ENCODE measurements around the gene SSBP3.

SSBP3 gene

DNA sequence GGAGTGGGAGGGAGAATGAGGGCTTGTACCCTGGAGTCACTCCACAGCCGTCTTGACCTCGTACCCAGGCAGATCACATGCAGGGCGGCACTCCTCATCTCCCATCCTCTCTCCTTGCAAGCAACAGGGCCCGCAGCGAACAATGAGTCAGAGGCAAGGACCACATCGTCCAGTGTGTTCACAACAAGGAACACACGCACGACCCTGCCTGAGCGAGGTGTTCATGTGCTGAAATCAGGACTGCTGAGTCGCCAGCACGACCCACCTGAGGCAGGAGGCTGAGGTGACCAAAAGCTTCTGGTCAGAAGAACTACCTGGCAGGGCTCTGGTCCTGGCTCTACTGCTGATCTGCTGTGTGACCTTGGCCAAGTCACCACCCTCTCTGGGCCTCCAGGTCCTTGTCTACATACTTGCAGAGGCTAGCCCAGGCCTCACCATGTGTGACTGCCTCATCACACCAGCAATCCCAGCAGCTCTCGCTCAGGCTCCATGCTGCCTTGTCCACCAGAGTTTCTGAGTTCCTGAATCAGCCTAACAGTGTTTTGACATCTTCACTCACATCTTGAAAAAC lies 78.0 kb downstream of the SSBP3 start:
- DNase-seq, result peak; percentile 25

DNA sequence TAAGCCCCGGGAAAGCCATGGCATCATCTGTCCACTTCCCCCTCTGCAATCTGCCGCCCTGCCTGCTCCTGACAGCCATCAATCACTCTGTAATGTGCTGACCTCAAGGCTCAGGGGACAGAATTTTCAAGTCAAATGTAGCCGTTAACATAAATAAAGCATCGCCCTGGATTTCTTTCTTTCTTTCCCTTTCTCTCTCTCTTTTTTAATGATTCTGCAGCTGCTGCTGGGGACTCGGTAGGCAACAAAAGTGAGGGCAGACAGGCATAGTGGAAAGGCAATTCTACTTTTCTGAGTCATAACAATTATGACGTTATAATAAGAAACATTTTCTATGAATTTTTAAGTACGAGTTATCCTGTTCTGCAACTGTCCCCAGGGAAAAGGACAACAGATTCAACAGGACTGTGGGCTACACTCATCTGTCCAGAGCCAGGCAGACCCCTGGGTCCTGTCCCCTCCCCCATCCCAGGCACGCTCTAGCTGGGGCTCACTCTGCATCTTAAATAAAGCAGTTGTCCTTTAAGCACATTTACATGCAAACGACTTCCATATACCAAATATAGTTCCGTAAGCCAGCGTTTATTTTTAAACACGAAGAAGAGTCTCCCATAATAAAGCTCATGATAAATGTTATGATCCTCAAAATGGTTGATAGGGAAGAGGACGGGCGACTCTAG lies 78.7 kb downstream of the SSBP3 start:
- peak; percentile 77 for DNase-seq

DNA sequence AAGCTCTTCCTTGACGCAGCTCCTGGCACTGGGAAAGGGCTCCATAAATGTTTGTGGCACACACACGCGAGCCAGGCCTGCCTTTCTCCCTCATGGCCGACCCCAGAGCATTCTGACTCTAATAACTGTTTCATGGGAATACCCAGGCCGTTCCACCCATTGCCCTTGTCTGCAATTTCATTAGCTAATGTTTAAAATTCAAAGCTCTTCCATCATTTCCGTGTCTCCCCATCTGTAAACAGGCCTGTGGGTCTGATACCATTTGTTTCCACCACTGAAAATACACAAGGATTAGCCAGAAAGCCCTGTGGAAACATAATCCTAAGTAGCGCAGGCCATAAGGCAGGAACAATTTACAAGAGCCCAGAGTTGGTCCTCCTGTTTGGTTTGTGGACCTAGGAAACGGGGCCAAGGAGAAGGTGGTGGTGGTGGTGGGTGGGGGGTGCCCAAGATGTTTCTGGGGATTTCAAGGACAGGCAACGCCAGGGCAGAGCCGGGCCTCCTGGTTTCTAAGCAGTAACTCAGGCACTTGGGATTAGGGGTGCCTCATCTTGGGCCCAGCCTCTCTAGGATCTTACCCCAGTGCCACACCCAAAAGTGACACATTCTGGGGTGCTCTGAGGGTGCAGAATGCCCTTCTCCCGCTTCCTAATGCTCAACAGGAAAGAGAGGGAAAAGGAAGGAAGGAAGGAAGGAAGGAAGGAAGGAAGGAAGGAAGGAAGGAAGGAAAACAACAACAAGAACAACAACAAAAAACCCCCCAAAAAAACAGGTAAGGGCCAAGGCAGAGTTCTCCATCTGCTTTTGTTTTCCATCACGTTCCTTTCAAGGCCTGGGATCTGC lies 79.4 kb downstream of the SSBP3 start:
- DNase-seq, result no peak

DNA sequence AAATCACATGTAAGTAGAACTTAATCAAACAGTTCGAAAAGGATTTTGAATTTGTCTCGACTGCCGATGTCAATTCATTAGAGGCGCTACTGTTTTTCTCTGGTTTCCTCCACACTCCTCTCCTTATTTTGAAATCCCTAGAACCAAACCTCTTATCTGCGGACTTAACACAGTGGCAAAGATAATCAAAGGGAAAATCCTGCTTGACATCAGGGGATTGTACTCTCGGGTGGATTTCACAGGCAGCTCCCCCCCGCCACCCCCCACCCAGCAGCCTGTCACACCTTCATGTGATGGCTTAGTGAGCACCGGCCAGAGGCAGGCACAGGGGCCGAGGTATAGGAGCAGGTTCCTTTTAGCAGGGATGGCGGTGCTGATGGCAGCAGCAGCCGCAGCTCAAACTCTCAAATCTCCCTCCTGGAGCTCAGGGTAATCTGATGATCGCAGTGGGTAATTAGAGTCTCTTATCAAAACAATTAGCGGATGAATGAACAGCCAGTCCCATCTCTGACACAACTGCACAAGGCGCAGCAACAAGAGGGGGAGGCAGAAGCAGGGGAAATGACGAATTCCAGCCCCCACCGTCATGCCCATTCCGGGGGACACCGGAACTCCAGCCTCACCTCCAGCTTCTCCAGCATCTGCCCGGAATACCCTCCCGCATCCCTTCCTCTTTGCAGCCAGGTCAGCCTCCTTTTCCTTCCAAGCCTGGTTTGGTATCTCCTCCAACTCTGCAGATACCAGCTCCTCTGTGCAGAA lies 80.3 kb downstream of the SSBP3 start:
- DNase-seq, result no peak

DNA sequence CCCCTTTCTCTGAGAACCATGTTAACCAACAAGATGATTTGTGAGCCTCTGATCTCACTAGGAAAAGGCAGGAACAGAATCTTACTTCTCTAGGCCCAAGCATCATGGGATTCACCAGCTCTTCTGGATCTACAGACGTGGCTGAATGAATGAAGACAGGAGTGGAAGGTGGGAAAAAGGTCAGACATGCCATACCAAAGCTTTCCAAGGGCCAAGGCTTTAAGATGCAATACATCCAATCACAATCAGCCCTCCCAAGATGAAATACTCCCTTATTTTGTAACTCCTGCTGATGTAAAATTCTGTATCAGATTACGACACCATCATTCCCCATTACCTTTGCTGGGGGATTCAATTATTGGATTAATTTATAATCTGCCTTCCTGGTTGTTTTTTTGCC lies 80.9 kb downstream of the SSBP3 start:
- DNase-seq, result no peak

DNA sequence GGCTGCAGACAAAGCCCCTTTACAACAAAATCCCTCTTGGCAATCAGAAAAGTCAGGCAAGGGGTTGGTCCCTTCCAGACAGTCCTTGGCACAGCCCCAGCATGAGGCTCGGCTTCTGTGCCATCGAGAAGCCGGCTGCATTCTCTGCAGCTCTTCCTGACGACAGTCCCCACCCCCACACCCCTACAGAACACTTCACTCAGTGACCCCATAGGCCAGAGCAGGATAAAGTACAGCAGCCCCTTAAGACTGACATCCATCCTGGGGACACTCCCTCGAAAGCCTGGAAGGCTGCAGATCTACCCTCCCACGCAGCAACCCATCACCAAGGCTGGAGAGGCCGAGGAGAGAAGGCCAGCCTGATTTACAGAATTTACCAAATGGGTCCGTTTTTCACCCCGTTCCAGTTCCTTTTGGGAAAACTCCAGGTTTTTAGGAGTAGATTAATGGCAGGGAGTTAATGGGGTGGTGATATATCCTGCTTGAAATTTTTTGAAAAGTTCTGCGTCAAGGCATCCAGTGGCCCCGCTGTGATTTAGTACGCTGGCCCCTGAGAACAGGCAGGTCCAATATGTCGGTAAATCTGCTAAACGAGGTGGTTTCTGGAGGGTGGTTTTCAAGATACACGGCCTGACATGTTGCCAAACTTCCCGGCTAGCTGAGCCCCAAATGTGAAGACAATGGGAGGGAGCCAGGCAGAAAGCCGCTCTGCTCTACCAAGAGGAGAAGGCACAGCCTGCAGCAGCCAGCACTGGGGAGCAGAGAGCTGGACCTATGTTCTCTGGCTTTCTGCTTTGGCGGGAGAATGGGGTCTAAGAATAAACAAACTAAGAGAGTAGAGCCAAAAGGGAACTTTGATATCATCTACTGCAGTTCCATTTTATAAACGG lies 81.7 kb downstream of the SSBP3 start:
- DNase-seq, result no peak

DNA sequence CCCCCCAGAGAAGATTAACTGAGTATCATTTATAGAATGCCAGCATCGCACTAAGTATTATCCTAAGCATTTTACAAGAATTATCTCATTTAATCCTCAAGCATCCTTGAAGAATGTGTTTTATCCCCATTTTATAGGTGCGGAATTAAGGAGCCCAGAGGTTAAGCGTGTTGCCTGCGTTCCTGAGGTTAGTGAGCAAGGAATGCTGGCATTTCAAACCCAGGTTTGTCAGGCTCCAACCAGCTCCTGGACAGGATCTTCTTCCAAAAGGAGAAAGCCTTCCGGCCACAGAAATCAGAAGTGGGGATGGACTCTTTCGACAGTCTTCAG lies 82.3 kb downstream of the SSBP3 start:
- no peak for DNase-seq

DNA sequence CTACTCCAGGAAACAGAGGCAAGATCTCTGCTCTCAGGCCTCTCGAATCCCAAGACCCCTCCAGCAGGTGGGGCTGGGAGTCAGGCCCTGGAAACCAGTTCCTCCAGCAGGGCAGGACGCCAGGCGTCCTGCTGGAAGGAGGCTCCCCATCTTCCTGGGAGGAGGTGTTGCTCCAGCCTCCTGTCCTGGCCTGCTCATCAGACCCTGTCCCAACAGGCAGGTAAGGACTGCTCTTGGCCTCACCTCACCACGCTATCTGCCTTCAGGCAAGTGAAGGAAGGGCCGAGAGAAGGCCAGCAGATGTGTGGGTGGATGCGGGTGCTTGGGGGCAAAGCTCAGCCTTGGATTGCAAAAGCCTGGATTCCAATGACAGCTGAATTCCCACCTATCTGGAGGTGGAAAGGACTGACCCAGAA lies 82.9 kb downstream of the SSBP3 start:
- no peak for DNase-seq

DNA sequence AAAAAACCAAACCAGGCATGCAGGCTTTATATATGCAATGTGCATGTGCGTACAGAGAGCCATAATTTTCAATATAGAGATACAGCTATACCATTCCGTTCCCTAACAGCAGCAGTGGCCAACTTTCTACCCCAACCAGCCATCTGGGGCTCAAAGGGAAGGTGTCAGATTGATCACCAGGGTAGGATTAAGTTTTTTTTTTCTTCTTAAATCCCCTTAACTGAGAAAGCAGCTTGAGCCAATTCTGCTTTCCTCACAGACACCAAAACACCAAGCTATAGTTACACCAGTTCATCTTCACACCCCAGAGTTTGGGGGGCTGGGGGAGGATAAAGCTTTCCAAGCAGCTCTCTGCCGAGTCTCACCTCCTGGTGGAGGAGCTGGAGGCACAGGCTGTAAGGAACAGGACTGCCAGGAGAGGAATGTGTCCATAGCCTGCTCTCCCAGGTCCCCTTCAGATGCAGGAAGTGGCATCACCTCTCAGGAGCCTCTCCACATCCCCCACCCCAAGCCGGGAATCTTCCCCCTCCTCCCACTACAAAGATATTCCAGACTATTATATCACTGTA lies 87.9 kb downstream of the SSBP3 start:
- DNase-seq, result no peak

DNA sequence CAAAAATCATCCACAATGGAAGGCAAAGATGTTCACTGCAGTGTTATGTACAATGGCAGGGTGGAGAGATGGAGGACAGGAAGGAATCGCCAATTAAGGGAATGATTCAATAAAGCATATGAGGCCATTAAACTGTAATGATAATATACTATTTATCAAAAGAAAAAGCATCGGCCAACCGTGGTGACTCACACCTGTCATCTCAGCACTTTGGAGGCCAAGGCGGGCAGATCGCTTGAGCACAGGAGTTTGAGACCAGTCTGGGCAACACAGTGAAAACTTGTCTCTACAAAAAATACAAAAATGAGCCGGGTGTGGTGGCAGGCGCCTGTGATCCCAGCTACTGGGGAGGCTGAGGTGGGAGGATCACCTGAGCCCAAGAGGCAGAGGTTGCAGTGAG lies 89.1 kb downstream of the SSBP3 start:
- DNase-seq, result no peak

DNA sequence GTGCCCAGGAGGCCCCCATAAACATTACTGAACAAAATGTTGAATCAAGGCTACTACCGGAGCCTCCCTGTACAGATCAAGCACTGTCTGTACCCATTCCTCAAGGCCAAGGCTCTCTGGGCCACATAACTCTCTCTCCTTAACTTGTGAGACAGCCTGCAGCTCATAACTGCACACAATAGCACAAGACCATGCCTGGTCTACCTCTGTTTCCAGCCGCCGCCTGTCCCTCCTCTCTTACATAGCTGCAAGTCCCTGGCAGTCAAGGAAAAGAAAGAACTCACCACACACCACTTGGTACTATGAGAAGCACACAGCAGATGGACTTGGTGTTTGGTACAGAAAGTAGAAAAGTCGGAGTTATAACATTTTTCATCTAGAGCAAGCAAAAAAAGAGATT lies 91.1 kb downstream of the SSBP3 start:
- no peak for DNase-seq

DNA sequence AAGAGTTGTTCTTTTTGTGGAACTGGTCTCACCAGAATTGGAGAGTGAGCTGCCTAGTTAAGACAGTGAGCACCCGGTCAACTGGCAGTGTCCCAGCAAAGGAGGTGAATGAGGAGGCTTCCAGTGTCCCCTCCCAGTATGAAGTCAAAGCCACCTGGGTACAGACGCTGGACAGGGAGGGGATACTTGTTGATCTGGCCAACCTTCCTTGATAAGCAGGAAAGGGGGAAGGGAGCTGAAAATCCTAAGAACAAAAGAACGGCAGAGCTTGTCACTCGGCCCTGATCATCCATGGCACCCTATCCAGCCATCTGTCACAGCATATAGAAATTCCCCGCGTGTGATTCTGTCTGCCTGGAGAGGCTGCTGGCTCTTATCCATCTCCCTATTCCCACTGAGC lies 91.5 kb downstream of the SSBP3 start:
- no peak for DNase-seq

DNA sequence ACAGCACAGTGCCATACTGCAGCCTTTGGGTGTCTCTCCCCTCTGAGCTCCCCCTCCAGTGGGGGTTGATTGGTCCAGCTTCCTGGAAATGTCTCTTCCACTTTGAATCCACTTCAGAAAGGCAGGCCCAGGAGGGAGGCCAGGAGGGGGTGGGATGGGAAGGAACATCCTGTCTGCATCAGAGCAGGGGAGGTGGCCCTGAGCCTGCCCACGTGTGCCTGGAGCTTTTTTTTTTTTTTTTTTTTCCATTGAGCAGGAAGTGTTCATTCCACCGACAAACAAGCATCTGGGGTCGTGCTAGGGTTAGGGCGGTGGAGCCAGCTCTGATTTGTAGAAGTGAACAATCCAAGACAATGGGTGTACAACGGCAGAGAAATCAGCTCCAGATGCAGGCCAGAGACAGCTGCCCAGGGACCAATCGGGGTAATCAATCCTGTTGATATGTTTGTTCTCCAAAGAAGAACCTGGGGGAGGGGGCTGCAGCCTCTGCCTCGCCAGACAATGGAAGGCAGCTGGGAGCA lies 93.3 kb downstream of the SSBP3 start:
- DNase-seq, result peak; percentile 76

DNA sequence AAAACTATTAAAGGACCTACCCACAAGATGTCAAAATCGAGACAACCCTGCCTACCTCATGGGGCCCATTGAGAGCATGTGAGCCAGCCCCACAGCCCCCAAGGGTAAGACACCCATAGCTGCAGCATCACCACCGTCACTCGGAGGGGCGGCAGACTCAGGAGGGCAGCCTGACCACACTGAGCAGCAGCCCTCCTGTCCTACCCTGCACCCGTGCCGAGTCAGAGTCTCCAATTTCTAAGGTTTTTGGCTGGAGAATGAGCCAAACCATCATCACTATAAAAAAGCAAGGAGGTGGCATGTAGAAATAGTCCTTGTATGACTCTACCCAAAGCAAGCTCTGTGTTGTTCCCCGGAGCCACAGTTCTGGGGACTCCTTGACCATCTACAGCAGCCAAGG lies 94.7 kb downstream of the SSBP3 start:
- DNase-seq, result no peak

DNA sequence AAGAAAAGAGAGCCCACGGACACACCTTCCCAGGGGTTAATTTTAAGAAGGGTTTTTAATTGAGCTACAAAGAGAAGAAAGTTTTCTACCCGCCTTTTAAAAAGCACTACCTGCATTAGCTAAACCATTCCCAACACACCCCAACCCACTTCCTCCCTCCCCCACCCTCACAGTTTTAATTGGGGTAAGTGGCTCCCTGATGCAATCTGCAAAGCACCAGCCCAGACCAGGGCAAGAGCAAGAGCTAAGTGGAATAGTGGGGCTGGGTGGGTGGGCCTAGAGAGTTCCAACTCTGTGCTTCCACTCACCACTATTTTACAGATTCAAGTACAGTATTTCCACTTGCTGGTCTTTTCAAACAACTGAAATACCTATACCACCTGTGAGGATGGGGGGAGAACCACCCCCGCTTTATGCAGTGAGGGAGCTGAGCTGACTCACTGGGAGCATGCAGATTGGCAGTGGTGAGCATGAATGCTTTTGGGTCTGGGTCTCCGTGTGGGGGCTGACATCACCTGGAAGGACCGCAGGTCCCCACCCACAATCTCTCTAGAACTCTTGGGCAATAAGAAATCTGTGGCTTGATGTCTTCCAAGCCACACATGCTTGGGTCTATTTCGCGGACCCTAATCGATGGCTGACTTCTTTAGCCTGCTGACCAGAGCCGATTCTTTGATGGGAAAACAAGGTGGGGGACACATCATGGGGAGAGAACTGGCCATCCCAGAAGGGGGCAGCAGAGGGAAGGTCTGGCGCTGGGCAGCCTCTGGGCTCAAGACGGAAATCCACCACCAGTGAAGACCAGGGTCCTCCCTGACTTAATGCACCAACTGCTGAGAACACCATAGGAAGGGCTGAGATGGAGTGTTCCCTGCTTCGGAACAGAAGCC lies 95.5 kb downstream of the SSBP3 start:
- DNase-seq, result peak; percentile 37

DNA sequence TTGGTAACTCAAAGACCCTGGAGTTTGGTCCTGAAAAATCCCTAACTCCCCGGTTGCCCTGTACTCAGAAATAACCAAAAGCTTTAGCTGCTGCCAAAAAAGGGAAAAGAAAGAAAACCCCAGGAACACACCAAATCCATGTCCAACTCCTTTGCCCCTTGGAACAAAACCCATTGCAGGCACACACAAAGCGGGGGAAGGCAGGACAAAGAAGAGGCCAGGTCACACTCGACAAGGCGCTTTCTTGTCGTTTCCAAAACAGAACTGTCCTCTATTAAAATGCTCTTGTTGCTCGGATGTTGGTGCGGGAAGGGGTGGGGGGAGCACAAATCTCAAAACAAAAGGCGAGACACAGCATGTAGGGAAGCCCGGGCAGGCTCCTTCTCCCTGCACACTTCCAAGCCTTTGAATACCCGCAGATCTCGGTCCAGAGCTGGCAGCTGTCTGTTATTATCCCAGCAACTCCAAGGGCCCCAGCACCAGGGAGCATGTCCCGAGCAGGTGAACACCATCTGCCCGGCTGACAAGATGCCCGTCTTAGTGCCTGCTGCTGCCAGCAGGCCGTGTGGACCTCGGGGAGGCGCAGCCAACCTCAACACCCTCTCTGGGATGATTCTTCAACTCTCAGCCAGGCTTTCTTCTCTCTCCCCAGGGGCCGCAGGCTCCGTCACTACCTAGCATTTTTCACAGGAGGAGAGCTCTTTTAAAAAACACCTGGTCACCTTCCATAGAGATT lies 96.4 kb downstream of the SSBP3 start:
- no peak for DNase-seq

DNA sequence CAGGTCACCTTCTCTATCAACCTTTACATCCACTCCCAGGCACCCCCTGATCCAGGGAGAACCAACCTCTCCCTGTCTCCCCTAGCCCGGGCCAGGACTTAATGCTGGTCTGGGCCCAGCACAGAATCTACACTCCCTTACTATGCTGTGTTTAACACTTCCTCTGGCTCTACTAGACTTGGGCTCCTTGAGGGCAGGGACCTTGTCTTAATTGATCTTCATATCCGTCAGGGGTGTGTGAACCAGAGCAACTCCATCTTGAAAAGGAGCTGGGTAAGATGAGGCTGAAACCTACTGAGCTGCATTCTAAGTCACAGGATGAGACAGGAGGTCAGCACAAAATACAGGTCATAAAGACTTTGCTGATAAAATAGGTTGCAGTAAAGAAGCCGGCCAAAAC lies 98.9 kb downstream of the SSBP3 start:
- DNase-seq, result no peak

DNA sequence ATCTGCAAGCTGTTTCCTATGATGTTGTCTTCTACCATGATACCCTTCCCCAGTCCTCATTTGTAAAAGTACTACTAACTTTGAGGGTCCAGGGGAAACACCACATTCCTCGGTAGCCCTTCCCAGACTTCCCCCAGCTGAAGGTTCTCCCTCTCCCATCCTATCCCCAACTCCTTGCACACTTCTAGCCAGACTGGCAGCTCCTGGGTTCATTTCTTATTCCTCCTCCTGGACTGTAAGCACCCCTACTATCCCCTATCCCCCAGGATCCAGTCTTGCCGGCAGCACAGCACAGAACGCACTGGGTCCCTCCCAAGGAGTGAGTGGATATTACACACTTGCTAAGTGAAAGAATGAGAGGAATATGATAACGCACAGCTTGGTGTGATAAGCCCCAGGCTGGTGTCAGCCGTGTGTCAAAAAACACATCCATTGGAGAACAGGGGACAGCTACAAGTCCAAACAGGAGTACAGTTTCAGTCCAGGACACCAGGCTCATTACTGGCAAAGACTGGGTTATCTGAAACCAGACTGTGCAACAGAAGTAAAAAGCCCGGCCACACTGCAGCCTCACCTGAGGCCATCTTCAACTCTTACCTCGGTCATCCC lies 100.2 kb downstream of the SSBP3 start:
- no peak for DNase-seq

DNA sequence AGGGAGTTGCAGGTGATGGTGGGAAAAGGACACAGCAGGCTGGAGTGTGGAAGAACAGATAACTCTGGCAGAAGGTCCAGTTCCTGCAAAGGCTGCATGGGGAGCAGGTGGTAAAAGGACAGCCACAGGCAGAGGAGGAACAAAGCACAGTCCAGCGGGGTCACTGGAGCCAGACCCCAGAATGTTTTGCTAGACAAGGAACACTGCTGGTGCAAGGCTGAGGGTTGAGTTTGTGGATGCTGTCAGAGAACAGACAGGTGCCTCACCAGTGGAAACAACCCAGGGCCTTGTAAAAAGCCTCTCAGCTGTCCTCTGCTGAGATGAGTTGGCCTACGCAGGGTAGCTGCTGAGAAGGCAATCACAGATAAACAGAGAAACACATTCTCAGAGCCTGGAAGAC lies 101.7 kb downstream of the SSBP3 start:
- no peak for DNase-seq

Data from fibroblast of skin of back (primary cell).